Sigmoid colon (tissue), 4 donors: ENCODE data around the gene TBCE.

Experiments
- CTCF ChIP-seq, 4 experiments: fragments of 450-650 bp in 3 of 4; fragments of 200-600 bp in 1 of 4; IDR thresholded peaks; one replicate each; pipeline ENCODE4 v1.5.1; 2016 to 2019; ENCODE audit warnings: antibody characterized with exemption in 4 of 4, mild to moderate bottlenecking in 3 of 4, moderate library complexity in 2 of 4
- EP300 ChIP-seq, 4 donors: sonication (generic); formaldehyde crosslinking; IDR thresholded peaks; one replicate each; pipeline ENCODE4 v1.6.1; 2017; ENCODE audit warnings: antibody characterized with exemption in 4 of 4

GRCh38 chr1:235421751-235422150 is 54.5 kb downstream of the TBCE start:
- TF ChIP-seq CTCF (IDR thresholded peaks at IDR 0.05): no peak
- TF ChIP-seq EP300 (IDR thresholded peaks at IDR 0.05): no peak
